Trophoblast cell (in vitro differentiated cells and primary cell): Measurements from ENCODE around the gene POLR2F.

Experiments used
- DNase-seq, 2 donors: peaks; one replicate each; pipeline ENCODE4 v3.0.0-alpha.2; 2016
- H2AFZ ChIP-seq: 2 replicates; pipeline ENCODE4 v1.6.1; 2013; ENCODE audit warnings: low read length, moderate library complexity, mild to moderate bottlenecking; ENCODE audit not compliant: insufficient read depth, poor library complexity
- H2AK5ac ChIP-seq: 2 replicates; pipeline ENCODE4 v1.6.1; 2013; ENCODE audit warnings: mild to moderate bottlenecking, low read length
- H2BK120ac ChIP-seq: 2 replicates; pipeline ENCODE4 v1.6.1; 2013; ENCODE audit warnings: low read length, mild to moderate bottlenecking, moderate library complexity; ENCODE audit not compliant: insufficient read depth, poor library complexity
- H2BK12ac ChIP-seq: 2 replicates; pipeline ENCODE4 v1.6.1; 2013; ENCODE audit warnings: mild to moderate bottlenecking, low read length, moderate library complexity
- H2BK5ac ChIP-seq: 2 replicates; pipeline ENCODE4 v1.6.1; 2013; ENCODE audit warnings: low read length, low read depth, moderate library complexity, mild to moderate bottlenecking; ENCODE audit not compliant: poor library complexity
- H3K14ac ChIP-seq: 2 replicates; pipeline ENCODE4 v1.6.1; 2013; ENCODE audit warnings: mild to moderate bottlenecking, low read length
- H3K18ac ChIP-seq: 2 replicates; pipeline ENCODE4 v1.6.1; 2013; ENCODE audit warnings: mild to moderate bottlenecking, low read length
- H3K23ac ChIP-seq: 2 replicates; pipeline ENCODE4 v1.6.1; 2013; ENCODE audit warnings: low read length
- H3K27ac ChIP-seq: 2 replicates; pipeline ENCODE4 v1.5.1; 2013; ENCODE audit warnings: low read depth, mild to moderate bottlenecking, inconsistent platforms, low read length, moderate library complexity
- H3K27me3 ChIP-seq: 2 replicates; pipeline ENCODE4 v1.6.1; 2013; ENCODE audit warnings: inconsistent platforms, mild to moderate bottlenecking, low read length, moderate library complexity; ENCODE audit not compliant: insufficient read depth
- H3K36me3 ChIP-seq, 2 experiments: 1 replicate in 1 of 2; 2 replicates in 1 of 2; pipeline ENCODE4 v1.6.1; 2013; ENCODE audit warnings: low read length in 2 of 2, mild to moderate bottlenecking in 2 of 2, moderate library complexity in 1 of 2; ENCODE audit not compliant: insufficient read depth in 2 of 2, control insufficient read depth in 1 of 2
- H3K4ac ChIP-seq: 2 replicates; pipeline ENCODE4 v1.6.1; 2013; ENCODE audit warnings: low read depth, mild to moderate bottlenecking, low read length, moderate library complexity
- H3K4me1 ChIP-seq, 2 experiments: 1 replicate in 1 of 2; 2 replicates in 1 of 2; pipeline ENCODE4 v1.6.1; 2013; ENCODE audit warnings: low read length in 2 of 2, mild to moderate bottlenecking in 2 of 2, moderate library complexity in 1 of 2; ENCODE audit not compliant: insufficient read depth in 2 of 2, control insufficient read depth in 1 of 2
- H3K4me2 ChIP-seq: 2 replicates; pipeline ENCODE4 v1.6.1; 2013; ENCODE audit warnings: inconsistent platforms, mild to moderate bottlenecking, low read length, moderate library complexity
- H3K4me3 ChIP-seq: 2 replicates; pipeline ENCODE4 v1.5.1; 2013; ENCODE audit warnings: mild to moderate bottlenecking, low read depth, low read length, inconsistent platforms
- H3K79me1 ChIP-seq: one replicate; pipeline ENCODE4 v1.6.1; 2013; ENCODE audit warnings: low read length
- H3K79me2 ChIP-seq: 2 replicates; pipeline ENCODE4 v1.6.1; 2013; ENCODE audit warnings: low read length, mild to moderate bottlenecking; ENCODE audit not compliant: control insufficient read depth, insufficient read depth, poor library complexity
- H3K9ac ChIP-seq: 2 replicates; pipeline ENCODE4 v1.6.1; 2013; ENCODE audit warnings: mild to moderate bottlenecking, low read length
- H3K9me3 ChIP-seq: 2 replicates; pipeline ENCODE4 v1.6.1; 2013; ENCODE audit warnings: low read depth, mild to moderate bottlenecking, control low read depth, inconsistent platforms, low read length; ENCODE audit not compliant: insufficient read depth
- H4K12ac ChIP-seq: 2 replicates; pipeline ENCODE4 v1.6.1; 2013; ENCODE audit warnings: low read depth, mild to moderate bottlenecking, low read length, moderate library complexity
- H4K8ac ChIP-seq: 2 replicates; pipeline ENCODE4 v1.6.1; 2013; ENCODE audit warnings: low read depth, mild to moderate bottlenecking, low read length, moderate library complexity
- H4K91ac ChIP-seq: one replicate; pipeline ENCODE4 v1.6.1; 2013; ENCODE audit warnings: low read depth, mild to moderate bottlenecking, low read length, moderate library complexity
- WGBS: extraction: QIAGEN DNeasy Blood & Tissue Kit; methylation state at CpG from one replicate; pipeline ENCODE4 v1.1.7; 2013; ENCODE audit warnings: missing lambda C conversion rate; ENCODE audit not compliant: insufficient read length, insufficient coverage; ENCODE audit errors: extremely low coverage; 5-methylcytosine and 5-hydroxymethylcytosine counted together

The POLR2F gene

GRCh38 chr22:37983860-37984791 lies 30.6 kb downstream of the POLR2F start, which contains the start of gene SOX10:
Gene SOX10 (minus strand): TSS chr22:37984555. CDS start chr22:37983784, 771 bp downstream.
- Histone ChIP-seq H3K4ac (no peak within 1 kb of the TSS), H3K4me1 (peaks cover 7 to 10% of the 10 kb centered on the region in 2 experiments), H3K79me2 (no peaks in the 10 kb centered on the region), H2BK120ac (no peak within 1 kb of the TSS), H3K27me3 (peaks cover 23% of the 10 kb centered on the region), H2AFZ (no peak within 1 kb of the TSS), H3K18ac (no peak within 1 kb of the TSS), H3K9me3 (peaks cover 4% of the 10 kb centered on the region), H3K4me3 (peak within 1 kb of the TSS; percentile 32), H3K4me2 (peak within 1 kb of the TSS; percentile 42), H3K36me3 (no peaks in the 10 kb centered on the region), H2BK5ac (no peak within 1 kb of the TSS), H2AK5ac (no peak within 1 kb of the TSS), H4K91ac (no peak within 1 kb of the TSS), H3K9ac (no peak within 1 kb of the TSS), H3K79me1 (no peaks in the 10 kb centered on the region), H2BK12ac (no peak within 1 kb of the TSS), H3K27ac (no peak within 1 kb of the TSS), H3K14ac (no peak within 1 kb of the TSS), H4K12ac (no peak within 1 kb of the TSS), H4K8ac (no peak within 1 kb of the TSS), H3K23ac (no peak within 1 kb of the TSS)
- no peak for DNase-seq
- no CpG with 5 or more reads among the region's 42 CpGs for WGBS

- WGBS, result no CpG with 5 or more reads among the region's 9 CpGs
- no peak overlapping the region for H2BK5ac ChIP-seq
- DNase-seq, result no peak
- no peak overlapping the region for H4K8ac ChIP-seq
- H3K14ac ChIP-seq, result no peak overlapping the region
- no peak overlapping the region for H3K23ac ChIP-seq
- no peak overlapping the region for H3K4ac ChIP-seq
- no peak overlapping the region for H4K12ac ChIP-seq
- H2AFZ ChIP-seq, result no peak overlapping the region
- peaks cover 7 to 10% of the 10 kb centered on the region in 2 experiments for H3K4me1 ChIP-seq
- H3K4me2 ChIP-seq, result no peak overlapping the region
- no peak overlapping the region for H3K4me3 ChIP-seq
- H3K36me3 ChIP-seq, result no peaks in the 10 kb centered on the region
- no peak overlapping the region for H2AK5ac ChIP-seq
- H3K79me1 ChIP-seq, result no peaks in the 10 kb centered on the region
- H3K18ac ChIP-seq, result no peak overlapping the region
- H4K91ac ChIP-seq, result no peak overlapping the region
- no peak overlapping the region for H3K27ac ChIP-seq
- no peak overlapping the region for H3K9ac ChIP-seq
- H3K79me2 ChIP-seq, result no peaks in the 10 kb centered on the region
- no peak overlapping the region for H2BK12ac ChIP-seq
- H2BK120ac ChIP-seq, result no peak overlapping the region
- peaks cover 23% of the 10 kb centered on the region for H3K27me3 ChIP-seq
- H3K9me3 ChIP-seq, result peaks cover 4% of the 10 kb centered on the region
Measured at GRCh38 chr22:37985050-37985585, 31.6 kb downstream of the POLR2F start.

GRCh38 chr22:37985751-37986281 lies 32.3 kb downstream of the POLR2F start:
- Histone ChIP-seq H2BK12ac (no peak overlapping the region), H3K9ac (no peak overlapping the region), H2AFZ (no peak overlapping the region), H3K4me2 (no peak overlapping the region), H2BK5ac (no peak overlapping the region), H3K4me1 (peaks cover 7 to 10% of the 10 kb centered on the region in 2 experiments), H3K36me3 (no peaks in the 10 kb centered on the region), H3K79me2 (no peaks in the 10 kb centered on the region), H4K8ac (no peak overlapping the region), H4K12ac (no peak overlapping the region), H2BK120ac (no peak overlapping the region), H3K4me3 (no peak overlapping the region), H3K79me1 (no peaks in the 10 kb centered on the region), H4K91ac (no peak overlapping the region), H2AK5ac (no peak overlapping the region), H3K4ac (no peak overlapping the region), H3K23ac (no peak overlapping the region), H3K27me3 (peaks cover 23% of the 10 kb centered on the region), H3K18ac (no peak overlapping the region), H3K14ac (no peak overlapping the region), H3K27ac (no peak overlapping the region), H3K9me3 (peaks cover 4% of the 10 kb centered on the region)
- no CpG with 5 or more reads among the region's 27 CpGs for WGBS
- no peak for DNase-seq

- no CpG with 5 or more reads among the region's 7 CpGs for WGBS
Measured at GRCh38 chr22:37986371-37986770, 32.9 kb downstream of the POLR2F start.

More at GRCh38 chr22:37986371-37986770, 32.9 kb downstream of the POLR2F start:
- no peak overlapping the region for H2AFZ ChIP-seq
- H3K27ac ChIP-seq, result no peak overlapping the region
- no peak overlapping the region for H3K4me2 ChIP-seq
- H4K91ac ChIP-seq, result no peak overlapping the region
- no peak overlapping the region for H2BK5ac ChIP-seq
- peaks cover 23% of the 10 kb centered on the region for H3K27me3 ChIP-seq
- H3K9me3 ChIP-seq, result peaks cover 4% of the 10 kb centered on the region
- no peak overlapping the region for H2AK5ac ChIP-seq
- no peak overlapping the region for H3K23ac ChIP-seq
- DNase-seq, result no peak
- no peak overlapping the region for H3K14ac ChIP-seq
- H3K4me3 ChIP-seq, result no peak overlapping the region
- no peak overlapping the region for H3K9ac ChIP-seq
- H3K79me1 ChIP-seq, result no peaks in the 10 kb centered on the region
- H3K18ac ChIP-seq, result no peak overlapping the region
- no peak overlapping the region for H2BK120ac ChIP-seq
- H3K4ac ChIP-seq, result no peak overlapping the region
- no peak overlapping the region for H4K12ac ChIP-seq
- H2BK12ac ChIP-seq, result no peak overlapping the region
- no peaks in the 10 kb centered on the region for H3K79me2 ChIP-seq
- H4K8ac ChIP-seq, result no peak overlapping the region
- no peaks in the 10 kb centered on the region for H3K36me3 ChIP-seq
- peaks cover 7 to 10% of the 10 kb centered on the region in 2 experiments for H3K4me1 ChIP-seq
